ENCODE measurements around the gene PRKD2.

The PRKD2 gene

GRCh38 chr19:46625731-46626130 lies 91.2 kb downstream of the PRKD2 start:
- no peak for DNase-seq
- TF ChIP-seq POLR2A (IDR thresholded peaks at IDR 0.05; ENCODE audit: low read length) (no peak), GATA1 (IDR thresholded peaks at IDR 0.05; ENCODE audit: low read depth, low read length) (no peak)

- DNase-seq: peak in 1 of 2 experiments; percentile 21
- no peak for TF ChIP-seq GATA1 (IDR thresholded peaks at IDR 0.05; ENCODE audit: low read depth, low read length)
- TF ChIP-seq POLR2A (IDR thresholded peaks at IDR 0.05; ENCODE audit: low read length): no peak
Measured at GRCh38 chr19:46624958-46625661, 91.8 kb downstream of the PRKD2 start, which contains the start of gene PTGIR. PTGIR (minus strand) TSS chr19:46625089; CDS start chr19:46624225, 864 bp downstream.
